AG04449 (cell line): Measurements from ENCODE around the gene FGFBP1.

ENCODE experiments used
- CTCF ChIA-PET: fragments of 350-600 bp; formaldehyde crosslinking; extraction: SDS; loops from one replicate; lab custom pipeline; 2021; ENCODE audit warnings: antibody characterized with exemption; lab: Yijun Ruan, JAX
- POLR2A ChIA-PET: fragments of 400-600, 350-600 bp; formaldehyde crosslinking; extraction: SDS; loops from one replicate; lab custom pipeline; 2020; ENCODE audit warnings: antibody characterized with exemption, inconsistent platforms; lab: Yijun Ruan, JAX
- DNase-seq: peaks from one replicate; pipeline ENCODE4 v3.0.0-alpha.2; 2010; ENCODE audit warnings: low read depth, low spot score
- H3K4me3 ChIP-seq: 2 replicates; pipeline ENCODE4 v1.5.1; 2011; ENCODE audit warnings: low read depth, mild to moderate bottlenecking, control low read depth, low read length
- TF ChIP-seq, protein P1 (sequence below): IDR thresholded peaks from one replicate; pipeline ENCODE4 v1.5.1; 2011; ENCODE audit warnings: mild to moderate bottlenecking, moderate library complexity, low read length, control low read depth, inconsistent platforms; ENCODE audit not compliant: insufficient read depth; ENCODE audit errors: missing control alignments

The FGFBP1 gene

DNA sequence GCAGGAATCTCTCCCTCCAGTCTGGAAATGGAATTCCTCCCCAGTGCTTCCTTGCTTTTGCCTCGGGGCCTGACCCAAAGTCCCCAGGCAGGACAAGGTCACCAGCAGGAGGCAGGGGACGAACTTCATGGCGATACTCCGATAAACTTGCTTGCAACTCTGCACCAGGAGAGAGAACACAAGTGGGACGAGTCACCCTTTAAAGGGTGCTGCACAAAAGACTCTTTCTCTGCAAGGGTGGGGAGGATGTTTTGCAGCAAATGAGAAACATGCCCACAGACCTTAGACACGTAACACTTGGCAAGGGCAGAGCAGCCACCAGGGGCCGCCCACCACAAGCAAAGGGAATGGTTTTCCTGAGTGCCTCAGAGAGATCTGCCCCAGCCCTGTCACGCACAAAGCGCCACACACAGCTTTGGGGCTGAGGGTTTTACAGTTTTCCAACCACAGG lies 24.5 kb upstream of the FGFBP1 start, which contains the start of gene FGFBP2:
FGFBP2 (minus strand) TSS at position 175 of the 451 bp plus-strand sequence; CDS start at position 129, 46 bp downstream.
- no peak within 1 kb of the TSS for H3K4me3 ChIP-seq
- DNase-seq = peak; percentile 5
- CTCF ChIA-PET = interaction anchor here (0.6 to 5.6 kb wide), 14 partner anchors 9 to 304 kb away, joined by 3 to 96 read pairs (median 7); partner anchors contain the start of gene FGFBP1
- POLR2A ChIA-PET = no interaction called here
- TF ChIP-seq, protein P1, sequence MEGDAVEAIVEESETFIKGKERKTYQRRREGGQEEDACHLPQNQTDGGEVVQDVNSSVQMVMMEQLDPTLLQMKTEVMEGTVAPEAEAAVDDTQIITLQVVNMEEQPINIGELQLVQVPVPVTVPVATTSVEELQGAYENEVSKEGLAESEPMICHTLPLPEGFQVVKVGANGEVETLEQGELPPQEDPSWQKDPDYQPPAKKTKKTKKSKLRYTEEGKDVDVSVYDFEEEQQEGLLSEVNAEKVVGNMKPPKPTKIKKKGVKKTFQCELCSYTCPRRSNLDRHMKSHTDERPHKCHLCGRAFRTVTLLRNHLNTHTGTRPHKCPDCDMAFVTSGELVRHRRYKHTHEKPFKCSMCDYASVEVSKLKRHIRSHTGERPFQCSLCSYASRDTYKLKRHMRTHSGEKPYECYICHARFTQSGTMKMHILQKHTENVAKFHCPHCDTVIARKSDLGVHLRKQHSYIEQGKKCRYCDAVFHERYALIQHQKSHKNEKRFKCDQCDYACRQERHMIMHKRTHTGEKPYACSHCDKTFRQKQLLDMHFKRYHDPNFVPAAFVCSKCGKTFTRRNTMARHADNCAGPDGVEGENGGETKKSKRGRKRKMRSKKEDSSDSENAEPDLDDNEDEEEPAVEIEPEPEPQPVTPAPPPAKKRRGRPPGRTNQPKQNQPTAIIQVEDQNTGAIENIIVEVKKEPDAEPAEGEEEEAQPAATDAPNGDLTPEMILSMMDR = peak; percentile 79

DNA sequence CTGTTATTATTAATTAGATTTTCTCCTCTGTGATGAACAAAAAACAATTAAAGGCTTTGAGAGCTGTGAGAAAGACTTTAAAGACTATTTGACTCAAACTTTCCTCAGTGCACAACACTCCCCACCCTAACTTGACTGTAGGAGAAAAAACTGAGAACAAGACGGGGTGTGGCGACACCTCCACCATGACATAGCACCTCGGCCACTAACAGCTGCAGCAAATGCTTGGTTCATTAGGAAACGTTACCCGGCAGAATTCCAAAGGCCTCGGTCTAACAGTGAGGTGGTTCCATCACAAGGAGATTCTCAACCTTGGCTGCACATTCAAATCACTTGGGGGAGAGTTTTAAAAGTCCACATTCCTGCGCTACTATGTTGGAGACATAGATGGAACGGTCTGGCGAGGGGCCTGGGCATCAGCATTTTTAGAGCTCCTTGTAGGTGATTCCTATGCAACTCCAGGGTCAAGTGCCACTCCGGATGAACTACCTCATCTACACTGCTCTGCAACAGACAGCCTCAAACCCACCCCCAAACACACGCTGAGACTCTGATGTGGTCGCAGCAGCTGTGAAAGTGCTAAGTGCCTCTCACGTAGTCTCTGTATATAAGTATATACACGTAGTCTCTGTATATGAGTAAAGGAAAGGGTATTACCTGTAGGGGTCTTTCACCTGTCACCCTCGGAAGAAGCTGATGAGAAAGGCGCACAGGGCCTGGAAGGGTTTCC lies 23.4 kb upstream of the FGFBP1 start:
- H3K4me3 ChIP-seq = no peak overlapping the region
- TF ChIP-seq, protein P1 = no peak

DNA sequence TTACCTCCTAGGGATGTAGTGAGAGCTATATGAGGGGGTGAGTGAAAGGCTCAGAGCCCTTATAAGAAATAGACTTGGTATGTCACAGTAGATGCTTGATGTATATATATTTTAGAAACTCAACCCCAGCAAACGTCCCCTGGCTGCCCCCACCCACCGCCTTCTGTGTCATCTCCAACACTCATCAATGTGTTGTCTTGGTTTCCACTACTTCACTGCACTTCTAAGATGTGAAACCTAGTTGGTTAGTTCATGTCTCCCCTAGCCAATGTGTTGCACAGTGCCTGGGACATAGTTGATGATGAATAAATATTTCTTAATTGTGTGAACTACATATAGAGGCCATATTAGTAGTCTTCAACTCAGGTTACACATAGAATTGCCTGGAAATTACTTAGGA lies 20.0 kb upstream of the FGFBP1 start:
- ChIA-PET CTCF (interaction anchor here (0.8 to 2.1 kb wide), 11 partner anchors 11 to 483 kb away, joined by 3 to 62 read pairs (median 3); no protein-coding TSS in a partner anchor), POLR2A (no interaction called here)
- TF ChIP-seq, protein P1 = no peak
- no peak overlapping the region for H3K4me3 ChIP-seq
- no peak for DNase-seq

More for the DNA sequence above, 23.4 kb upstream of the FGFBP1 start:
- CTCF ChIA-PET = interaction anchor here (0.6 to 5.6 kb wide), 15 partner anchors 10 to 305 kb away, joined by 3 to 96 read pairs (median 8); partner anchors contain the start of gene FGFBP1
- POLR2A ChIA-PET = no interaction called here
- DNase-seq = no peak

DNA sequence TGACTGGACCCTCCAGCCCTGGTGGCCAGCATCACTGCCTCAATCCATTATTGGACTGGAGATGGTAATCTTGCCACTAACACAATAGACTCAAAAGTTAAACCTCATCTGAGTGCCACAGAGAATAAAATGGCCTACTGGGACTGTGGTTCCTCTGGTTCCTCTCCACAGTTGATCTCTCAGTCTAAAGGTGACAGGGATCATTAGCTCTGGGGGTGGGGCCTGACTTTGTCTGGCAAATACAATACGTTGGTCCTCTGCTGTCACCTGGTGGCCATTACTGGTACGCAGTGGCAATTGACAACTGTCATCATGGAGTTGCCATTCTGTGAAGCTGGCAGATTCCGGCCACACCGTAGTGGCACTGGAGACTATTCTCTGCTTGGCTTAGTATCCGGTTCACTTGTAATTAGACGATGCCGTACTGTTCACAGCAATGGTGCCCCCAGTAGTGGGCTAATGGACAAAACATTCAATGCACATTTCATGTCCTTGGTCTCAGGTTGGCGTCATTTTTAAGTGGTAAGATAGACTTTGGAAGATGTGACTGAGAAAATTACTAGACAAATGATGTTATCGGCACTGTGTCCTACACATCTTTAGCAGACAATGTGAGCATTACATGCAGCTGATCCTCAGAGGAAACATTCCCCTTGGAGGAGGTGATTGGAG lies 17.8 kb upstream of the FGFBP1 start:
- DNase-seq = peak; percentile 5
- CTCF ChIA-PET = interaction anchor here (0.7 to 12.1 kb wide), 55 partner anchors 8 to 726 kb away, joined by 3 to 574 read pairs (median 4); partner anchors contain the start of genes CC2D2A and FGFBP1
- POLR2A ChIA-PET = interaction anchor here (1.0 kb wide), 1 partner anchor 477 kb away, joined by 3 read pairs; no protein-coding TSS in a partner anchor

DNA sequence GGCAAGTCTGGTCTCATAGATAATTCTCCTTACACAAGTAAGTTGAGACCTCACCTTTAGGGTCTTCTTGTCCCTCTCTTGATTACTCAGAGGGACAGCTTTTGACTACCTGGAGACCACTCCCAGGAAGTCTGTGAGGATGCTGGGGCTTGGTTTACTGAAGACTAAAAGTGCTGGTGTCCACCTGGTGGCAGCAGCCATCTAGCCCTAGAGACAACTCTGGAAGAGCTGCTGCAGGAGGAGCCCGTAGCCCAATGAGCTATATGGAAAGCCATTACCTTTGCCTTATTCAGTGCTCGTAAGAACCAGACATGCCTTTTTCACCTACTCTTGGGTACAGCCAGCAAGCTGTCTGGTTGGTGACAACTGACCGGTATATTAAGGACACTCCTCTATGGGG lies 17.1 kb upstream of the FGFBP1 start:
- H3K4me3 ChIP-seq = no peak overlapping the region
- POLR2A ChIA-PET = interaction anchor here (0.6 to 1.0 kb wide), 2 partner anchors 73 to 476 kb away, joined by 3 read pairs; no protein-coding TSS in a partner anchor
- TF ChIP-seq, protein P1 = peak; percentile 38
- CTCF ChIA-PET = interaction anchor here (0.7 to 12.1 kb wide), 53 partner anchors 8 to 725 kb away, joined by 3 to 574 read pairs (median 4); partner anchors contain the start of genes CC2D2A and FGFBP1
- DNase-seq = no peak

More for the DNA sequence above, 17.8 kb upstream of the FGFBP1 start:
- TF ChIP-seq, protein P1 = peak; percentile 94
- no peak overlapping the region for H3K4me3 ChIP-seq
